ENCODE data around the gene LCP1. TPM values are rescaled to one million over a fixed set of nuclear protein-coding genes. Genes with fewer than 3 reads are reported as not detected.

LCP1 gene
- total RNA-seq, 1 donor from 2014 or later: 83.1 TPM

- Histone ChIP-seq H3K36me3 (ENCODE audit: control insufficient read depth, insufficient read depth, low read length) (no peaks in the 10 kb centered on the region), H3K27me3 (ENCODE audit: control insufficient read depth, insufficient read depth, low read length) (no peaks in the 10 kb centered on the region), H3K4me3 (ENCODE audit: low read depth, low read length) (no peak overlapping the region)
- no peak for DNase-seq (ENCODE audit: low read depth)
- TF ChIP-seq, protein P1, sequence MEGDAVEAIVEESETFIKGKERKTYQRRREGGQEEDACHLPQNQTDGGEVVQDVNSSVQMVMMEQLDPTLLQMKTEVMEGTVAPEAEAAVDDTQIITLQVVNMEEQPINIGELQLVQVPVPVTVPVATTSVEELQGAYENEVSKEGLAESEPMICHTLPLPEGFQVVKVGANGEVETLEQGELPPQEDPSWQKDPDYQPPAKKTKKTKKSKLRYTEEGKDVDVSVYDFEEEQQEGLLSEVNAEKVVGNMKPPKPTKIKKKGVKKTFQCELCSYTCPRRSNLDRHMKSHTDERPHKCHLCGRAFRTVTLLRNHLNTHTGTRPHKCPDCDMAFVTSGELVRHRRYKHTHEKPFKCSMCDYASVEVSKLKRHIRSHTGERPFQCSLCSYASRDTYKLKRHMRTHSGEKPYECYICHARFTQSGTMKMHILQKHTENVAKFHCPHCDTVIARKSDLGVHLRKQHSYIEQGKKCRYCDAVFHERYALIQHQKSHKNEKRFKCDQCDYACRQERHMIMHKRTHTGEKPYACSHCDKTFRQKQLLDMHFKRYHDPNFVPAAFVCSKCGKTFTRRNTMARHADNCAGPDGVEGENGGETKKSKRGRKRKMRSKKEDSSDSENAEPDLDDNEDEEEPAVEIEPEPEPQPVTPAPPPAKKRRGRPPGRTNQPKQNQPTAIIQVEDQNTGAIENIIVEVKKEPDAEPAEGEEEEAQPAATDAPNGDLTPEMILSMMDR (IDR thresholded peaks at IDR 0.05; ENCODE audit: insufficient read depth, low read length, poor library complexity, severe bottlenecking): no peak
Observed at GRCh38 chr13:46136688-46137087, 45.3 kb downstream of the LCP1 start.

DNA sequence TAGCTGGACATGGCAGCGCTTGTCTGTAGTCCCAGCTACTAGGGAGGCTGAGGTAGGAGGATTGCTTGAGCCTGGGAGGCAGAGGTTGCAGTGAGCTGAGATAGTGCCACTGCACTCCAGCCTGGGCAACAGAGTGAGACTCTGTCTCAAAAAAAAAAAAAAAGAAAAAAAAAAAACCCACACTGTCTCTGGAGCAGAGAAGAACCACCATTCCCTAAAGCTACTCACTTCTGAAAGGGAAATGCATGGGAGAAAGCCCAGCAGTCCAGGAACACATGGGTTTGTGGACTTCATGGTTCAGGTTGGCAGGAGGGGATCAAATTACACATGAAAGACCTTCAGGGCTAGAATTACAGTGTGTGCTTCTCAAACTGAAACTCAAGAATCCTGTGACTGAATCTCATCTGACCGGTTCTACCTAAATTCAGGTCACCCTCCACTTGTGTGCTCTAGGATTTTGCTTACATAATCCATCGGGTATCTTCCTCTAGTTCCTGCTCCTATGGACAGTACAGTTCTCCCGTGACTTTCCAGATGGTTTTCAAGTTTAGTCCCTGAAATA, 46.9 kb downstream of the LCP1 start:
- peak; percentile 48 for DNase-seq (ENCODE audit: low read depth)
- TF ChIP-seq, protein P1 (IDR thresholded peaks at IDR 0.05; ENCODE audit: insufficient read depth, low read length, poor library complexity, severe bottlenecking): no peak
- H3K27me3 ChIP-seq (ENCODE audit: control insufficient read depth, insufficient read depth, low read length): no peaks in the 10 kb centered on the region
- H3K4me3 ChIP-seq (ENCODE audit: low read depth, low read length): no peak overlapping the region
- H3K36me3 ChIP-seq (ENCODE audit: control insufficient read depth, insufficient read depth, low read length): no peaks in the 10 kb centered on the region

DNA sequence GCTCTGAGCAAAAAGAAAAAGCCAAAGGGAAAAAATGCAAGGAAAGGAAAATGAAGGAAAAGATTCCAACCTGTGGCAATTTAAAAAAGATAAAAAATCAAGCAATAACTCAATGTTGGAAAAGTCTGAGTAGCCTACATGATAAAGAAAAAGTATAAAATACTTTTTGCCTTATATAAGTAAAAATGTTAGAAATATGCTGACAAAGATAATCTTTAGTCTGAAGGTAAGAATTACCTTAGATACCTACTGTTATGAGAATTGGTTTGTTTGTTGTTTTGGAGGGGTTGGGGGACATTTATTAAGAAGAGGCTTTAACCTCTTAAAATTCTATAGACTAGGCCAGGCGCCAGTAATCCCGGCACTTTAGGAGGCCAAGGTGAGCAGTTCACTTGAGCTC, 47.5 kb downstream of the LCP1 start:
- TF ChIP-seq, protein P1 (IDR thresholded peaks at IDR 0.05; ENCODE audit: insufficient read depth, low read length, poor library complexity, severe bottlenecking): no peak
- Histone ChIP-seq H3K36me3 (ENCODE audit: control insufficient read depth, insufficient read depth, low read length) (no peaks in the 10 kb centered on the region), H3K27me3 (ENCODE audit: control insufficient read depth, insufficient read depth, low read length) (no peaks in the 10 kb centered on the region), H3K4me3 (ENCODE audit: low read depth, low read length) (no peak overlapping the region)
- DNase-seq (ENCODE audit: low read depth): no peak

DNA sequence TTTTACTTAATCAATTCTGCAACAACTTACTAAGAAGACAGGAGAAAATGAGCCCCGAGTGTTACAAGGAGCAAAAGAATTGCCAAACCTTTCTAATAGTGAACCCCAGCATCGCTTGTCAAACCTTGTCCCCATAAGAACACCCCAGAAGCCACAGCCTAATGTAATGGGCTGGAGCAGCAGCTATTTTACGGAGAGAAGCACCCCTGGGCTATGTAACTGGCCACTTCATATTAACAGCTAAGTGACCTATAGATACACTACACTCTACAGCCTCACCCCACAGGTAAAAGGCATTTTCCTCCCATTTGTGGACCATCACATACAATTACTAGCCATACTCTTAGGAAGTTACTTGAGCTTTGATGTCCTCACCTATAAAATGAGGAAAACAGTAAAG, 49.9 kb downstream of the LCP1 start:
- no peak for DNase-seq (ENCODE audit: low read depth)
- no peaks in the 10 kb centered on the region for H3K36me3 ChIP-seq (ENCODE audit: control insufficient read depth, insufficient read depth, low read length)
- H3K4me3 ChIP-seq (ENCODE audit: low read depth, low read length): no peak overlapping the region
- TF ChIP-seq, protein P1 (IDR thresholded peaks at IDR 0.05; ENCODE audit: insufficient read depth, low read length, poor library complexity, severe bottlenecking): no peak
- no peaks in the 10 kb centered on the region for H3K27me3 ChIP-seq (ENCODE audit: control insufficient read depth, insufficient read depth, low read length)

- TF ChIP-seq, protein P1 (IDR thresholded peaks at IDR 0.05; ENCODE audit: insufficient read depth, low read length, poor library complexity, severe bottlenecking): no peak
- H3K27me3 ChIP-seq (ENCODE audit: control insufficient read depth, insufficient read depth, low read length): no peaks in the 10 kb centered on the region
- no peaks in the 10 kb centered on the region for H3K36me3 ChIP-seq (ENCODE audit: control insufficient read depth, insufficient read depth, low read length)
- no peak overlapping the region for H3K4me3 ChIP-seq (ENCODE audit: low read depth, low read length)
- DNase-seq (ENCODE audit: low read depth): no peak
Observed at GRCh38 chr13:46131705-46132104, 50.3 kb downstream of the LCP1 start.

GRCh38 chr13:46129955-46130618, 51.9 kb downstream of the LCP1 start:
- TF ChIP-seq, protein P1 (IDR thresholded peaks at IDR 0.05; ENCODE audit: insufficient read depth, low read length, poor library complexity, severe bottlenecking): no peak
- DNase-seq (ENCODE audit: low read depth): no peak
- no peaks in the 10 kb centered on the region for H3K27me3 ChIP-seq (ENCODE audit: control insufficient read depth, insufficient read depth, low read length)
- no peaks in the 10 kb centered on the region for H3K36me3 ChIP-seq (ENCODE audit: control insufficient read depth, insufficient read depth, low read length)
- no peak overlapping the region for H3K4me3 ChIP-seq (ENCODE audit: low read depth, low read length)
